GM10847 (cell line): ENCODE measurements around the gene MTERF4.

Experiments
- POLR2A ChIP-seq: IDR thresholded peaks from 2 replicates; pipeline ENCODE4 v1.6.1; 2011; ENCODE audit not compliant: insufficient read length; ENCODE audit errors: extremely low read depth

Gene MTERF4, protein sequence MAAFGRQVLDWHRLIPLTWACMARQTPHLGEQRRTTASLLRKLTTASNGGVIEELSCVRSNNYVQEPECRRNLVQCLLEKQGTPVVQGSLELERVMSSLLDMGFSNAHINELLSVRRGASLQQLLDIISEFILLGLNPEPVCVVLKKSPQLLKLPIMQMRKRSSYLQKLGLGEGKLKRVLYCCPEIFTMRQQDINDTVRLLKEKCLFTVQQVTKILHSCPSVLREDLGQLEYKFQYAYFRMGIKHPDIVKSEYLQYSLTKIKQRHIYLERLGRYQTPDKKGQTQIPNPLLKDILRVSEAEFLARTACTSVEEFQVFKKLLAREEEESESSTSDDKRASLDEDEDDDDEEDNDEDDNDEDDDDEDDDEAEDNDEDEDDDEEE

DNA sequence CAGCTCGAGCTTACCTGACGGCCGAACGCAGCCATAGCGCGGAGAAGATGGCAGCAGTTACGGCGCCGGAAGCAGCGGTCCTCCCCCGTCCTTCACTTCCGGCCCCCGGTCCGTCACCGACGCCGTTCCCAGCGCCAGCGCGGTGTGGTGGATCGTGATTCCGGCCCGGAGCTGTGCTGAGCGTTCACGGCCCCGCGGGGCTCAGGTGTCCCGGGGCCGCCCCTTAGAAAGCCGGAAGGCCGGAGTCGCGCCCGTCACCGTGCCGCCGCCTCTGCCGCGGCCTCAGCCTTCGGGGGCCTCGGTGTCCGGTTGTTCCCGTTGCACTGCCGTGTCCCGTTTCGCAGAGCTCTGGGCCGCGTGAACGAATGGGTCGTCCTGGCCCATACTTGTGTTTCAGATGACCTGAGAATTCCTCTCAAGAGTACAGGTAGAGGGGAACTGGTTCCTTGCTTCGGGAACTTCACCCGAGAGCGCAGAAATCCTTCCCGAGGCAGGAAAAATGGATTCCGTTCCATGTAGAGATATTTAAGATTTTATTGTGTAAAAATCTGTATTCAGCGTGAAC is at the start of gene MTERF4:
Gene MTERF4 (minus strand): TSS at position 49 of the 565 bp plus-strand sequence. CDS start 14 bp downstream, at position 35.
- peak; percentile 81 for TF ChIP-seq POLR2A

DNA sequence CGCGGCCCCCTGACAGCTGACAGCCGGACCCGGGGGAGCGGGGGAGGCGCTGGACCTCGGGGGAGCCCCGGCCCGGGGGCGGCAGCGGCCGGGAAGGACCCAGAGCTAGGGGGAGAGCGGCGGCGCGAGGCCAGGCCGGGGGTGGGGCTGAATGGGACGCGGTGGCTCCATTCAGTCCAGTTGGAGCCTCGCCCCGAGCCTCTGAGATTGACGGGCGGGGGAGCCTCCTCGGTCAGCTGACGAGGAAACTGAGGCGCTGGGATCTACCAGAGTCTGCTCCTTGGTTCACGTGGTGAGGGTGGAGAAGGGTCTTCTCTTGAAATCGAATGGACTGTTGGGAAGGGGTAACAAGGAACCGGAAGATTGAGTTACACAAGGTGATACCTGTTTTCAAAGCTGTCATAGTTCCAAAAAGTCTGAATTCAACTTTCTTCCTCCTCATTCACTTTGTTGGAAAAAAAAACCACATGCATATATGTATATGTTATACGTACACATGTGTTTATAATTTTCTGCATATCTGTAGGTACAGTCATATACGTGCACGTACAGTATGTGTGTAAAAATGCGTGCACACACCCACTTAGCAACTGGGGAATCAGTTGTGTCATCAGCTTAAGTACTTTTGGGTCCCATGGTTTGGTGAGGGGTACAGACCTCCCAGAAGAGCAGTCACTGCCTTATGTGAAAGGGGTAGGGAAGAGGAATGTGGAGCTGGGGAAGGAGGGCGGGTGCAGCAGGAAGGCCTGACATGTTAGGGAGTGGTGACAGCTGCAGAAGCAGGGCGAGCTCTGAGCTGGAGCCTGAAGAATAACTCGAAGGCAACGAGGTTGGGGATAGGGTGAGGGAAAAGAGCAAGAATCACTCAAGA is 48.8 kb upstream of the MTERF4 start:
- no peak for TF ChIP-seq POLR2A

DNA sequence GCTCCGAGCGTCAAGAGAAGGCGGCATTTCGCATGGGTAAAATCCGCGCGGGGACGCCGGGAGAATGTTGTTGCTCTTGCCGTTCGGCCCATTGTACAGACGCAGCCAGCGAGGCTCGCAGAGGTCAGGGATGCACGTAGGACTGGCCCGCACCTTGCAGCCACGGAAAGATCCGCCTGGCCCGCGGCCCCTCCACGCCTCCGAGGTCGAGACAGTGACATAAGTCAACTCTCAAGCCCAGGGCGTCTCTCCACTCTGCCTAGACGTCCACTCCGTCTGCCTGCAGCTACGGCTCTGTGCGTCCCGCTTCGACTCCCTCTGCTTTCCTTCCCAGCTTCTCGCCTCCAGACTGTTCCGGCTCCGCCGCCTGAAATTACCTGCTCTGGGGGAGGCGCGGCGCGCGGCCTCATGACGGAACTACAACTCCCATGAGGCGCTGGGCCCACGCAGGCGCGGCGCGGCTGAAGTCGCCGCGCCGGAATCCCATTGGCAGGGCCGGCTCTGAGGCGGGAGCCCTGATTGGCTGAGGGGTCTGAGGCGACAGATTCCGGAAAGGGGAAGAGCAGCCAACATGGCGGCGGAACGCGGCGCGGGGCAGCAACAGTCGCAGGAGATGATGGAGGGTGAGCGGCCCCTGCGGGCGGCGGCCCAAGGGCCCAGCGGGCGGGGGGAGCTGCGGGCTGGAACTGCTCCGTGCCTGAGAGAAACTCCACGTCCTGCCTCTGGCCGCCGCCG is 48.0 kb upstream of the MTERF4 start, which contains the start of gene PPP1R7:
Gene PPP1R7 (plus strand): TSS at position 543 of the 735 bp plus-strand sequence. CDS start 29 bp downstream, at position 572.
- TF ChIP-seq POLR2A: peak; percentile 77

DNA sequence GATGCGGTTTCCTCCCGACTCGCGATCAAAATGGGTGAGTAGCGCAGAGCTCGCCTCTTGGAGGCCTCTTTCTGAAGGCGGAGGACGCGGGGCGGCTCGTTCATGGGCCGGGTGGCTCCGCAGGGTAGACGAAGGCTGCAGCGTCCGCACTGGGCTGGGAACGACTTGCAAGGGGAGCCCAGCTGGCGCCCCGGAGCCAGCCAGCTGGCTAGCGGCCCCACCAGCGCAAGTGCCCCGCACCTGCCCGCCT is 47.5 kb upstream of the MTERF4 start:
- no peak for TF ChIP-seq POLR2A

DNA sequence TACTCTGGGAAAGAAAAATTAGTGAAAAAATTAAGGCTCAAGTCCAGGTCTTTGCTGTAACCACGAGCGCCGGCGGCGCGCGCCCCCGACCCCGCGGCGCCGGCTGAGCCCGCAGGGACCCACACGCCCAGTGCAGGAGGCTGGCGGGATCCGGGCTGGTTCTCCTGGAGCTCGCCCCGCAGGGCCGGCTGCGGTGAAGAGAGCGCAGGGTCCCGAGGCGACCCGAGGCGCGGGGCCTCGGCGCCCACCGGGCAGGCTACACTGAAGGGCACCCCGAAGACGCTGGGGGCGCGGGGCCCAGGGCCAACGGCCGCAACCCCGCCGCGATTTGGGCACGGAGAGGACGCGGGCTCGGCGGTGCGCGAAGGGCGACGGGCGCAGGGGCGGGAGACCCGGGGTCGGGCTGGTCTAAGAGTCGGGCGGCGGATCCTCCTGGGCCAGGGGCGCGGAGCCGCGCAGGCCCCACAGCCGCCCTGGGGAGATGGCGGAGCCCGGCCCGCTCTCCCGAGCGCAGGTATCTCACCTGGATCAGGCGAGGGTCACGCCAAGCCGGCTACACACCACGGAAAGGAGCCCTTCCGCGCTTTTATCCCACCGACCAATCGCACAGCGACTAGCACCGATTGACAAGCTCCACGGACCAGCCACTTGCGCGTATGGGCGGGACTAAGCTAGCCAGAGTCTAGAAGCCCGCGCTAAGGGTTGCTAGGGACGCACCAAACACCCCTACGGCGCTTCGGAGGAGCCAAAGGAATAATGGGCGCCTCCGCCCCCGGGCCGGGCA is 47.0 kb upstream of the MTERF4 start, which contains the start of gene PASK:
Gene PASK (minus strand): TSS at position 582 of the 784 bp plus-strand sequence. CDS start 6,440 bp downstream, outside the sequence.
- peak; percentile 18 for TF ChIP-seq POLR2A

DNA sequence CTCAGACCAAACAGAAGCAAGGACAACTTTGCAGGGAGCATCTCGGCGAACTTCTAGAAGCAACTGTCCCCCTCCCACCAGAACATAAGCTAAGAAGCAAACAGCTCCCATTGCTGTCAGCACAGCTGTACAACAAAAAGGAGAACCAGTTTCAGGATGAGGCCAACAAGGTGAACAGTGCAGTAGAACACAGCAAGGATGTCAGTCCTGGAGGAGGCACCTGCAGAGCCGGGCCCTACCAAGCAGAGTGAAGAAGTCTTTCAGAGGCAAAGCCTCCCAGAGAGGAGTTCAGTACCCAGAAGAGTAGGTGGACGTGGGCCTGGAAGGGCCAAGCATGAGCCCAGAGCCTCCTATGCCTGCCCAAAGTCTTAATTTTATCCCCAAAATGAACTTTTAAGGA is 46.2 kb upstream of the MTERF4 start:
- TF ChIP-seq POLR2A: no peak

DNA sequence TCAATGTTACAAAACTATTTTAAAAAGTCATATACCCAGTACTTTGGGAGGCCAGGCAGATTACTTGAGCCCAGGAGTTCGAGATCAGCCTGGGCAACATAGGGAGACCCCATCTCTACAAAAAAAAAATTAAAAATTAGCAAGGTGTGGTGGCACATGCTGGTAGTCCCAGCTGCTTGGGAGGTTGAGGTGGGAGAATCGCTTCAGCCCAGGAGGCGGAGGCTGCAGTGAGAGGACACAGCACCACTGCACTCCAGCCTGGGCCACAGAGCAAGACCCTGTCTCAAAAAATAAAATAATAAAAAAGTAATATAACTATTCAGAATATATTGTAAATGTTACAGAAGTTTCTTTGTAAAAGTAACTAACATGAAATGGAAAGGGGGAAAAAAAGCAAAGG is 45.2 kb upstream of the MTERF4 start:
- TF ChIP-seq POLR2A: no peak

DNA sequence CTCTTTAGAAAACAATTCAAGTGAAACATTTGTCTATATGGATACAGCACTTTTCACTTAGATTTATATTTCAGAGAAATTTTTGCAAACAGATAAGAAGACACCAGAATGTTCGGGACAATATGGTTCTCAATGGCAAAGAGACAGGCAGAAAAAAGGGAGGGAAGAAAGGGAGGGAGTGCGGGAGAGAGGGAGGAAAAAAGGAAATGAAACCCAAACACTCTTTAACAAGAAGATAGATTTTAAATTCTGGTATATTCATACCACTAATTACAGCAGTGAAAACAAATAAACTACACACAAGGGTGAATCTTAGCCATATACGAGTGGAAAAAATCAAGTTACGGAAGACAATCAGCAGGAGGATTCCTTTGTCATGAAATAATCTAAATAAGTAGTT is 44.2 kb upstream of the MTERF4 start:
- no peak for TF ChIP-seq POLR2A

DNA sequence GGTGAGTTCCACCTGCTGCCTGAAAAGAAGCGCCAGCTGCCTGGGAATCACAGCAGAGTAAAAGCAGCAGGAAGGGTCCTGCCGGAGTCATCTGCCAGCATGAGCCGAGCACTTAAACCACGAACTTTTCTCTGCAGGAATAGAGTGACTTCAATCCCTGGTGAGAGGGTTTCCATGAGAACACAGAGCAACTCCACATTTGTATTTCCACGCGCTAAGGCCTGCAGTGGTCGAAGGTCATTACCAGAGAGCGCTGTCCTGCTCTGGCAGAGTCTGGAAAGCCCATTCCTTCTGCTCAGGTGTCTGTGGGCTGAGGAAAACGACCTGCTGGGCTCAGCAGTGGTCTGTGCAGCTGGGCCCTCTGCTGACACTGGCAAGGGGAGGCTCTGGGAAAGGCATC is 40.5 kb upstream of the MTERF4 start:
- no peak for TF ChIP-seq POLR2A

DNA sequence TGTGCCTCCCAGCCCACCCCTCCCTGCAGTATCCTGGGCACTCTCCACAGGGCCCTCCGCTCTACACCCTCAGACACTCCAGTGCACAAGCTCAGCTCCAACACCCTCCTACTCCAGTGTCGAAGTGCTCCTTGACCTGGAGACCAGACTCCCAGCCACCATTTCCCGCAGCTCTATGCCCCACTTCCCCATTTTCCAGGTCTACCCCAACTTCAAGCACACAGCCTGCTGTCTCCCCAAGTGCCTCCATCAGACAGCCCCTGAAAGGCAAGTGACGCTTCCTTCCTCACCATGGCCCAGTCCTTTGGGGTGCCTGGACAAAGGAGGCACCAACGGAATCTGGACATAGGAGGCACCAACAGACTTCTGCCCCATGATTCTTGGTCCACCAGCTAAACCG is 40.0 kb upstream of the MTERF4 start:
- TF ChIP-seq POLR2A: no peak

DNA sequence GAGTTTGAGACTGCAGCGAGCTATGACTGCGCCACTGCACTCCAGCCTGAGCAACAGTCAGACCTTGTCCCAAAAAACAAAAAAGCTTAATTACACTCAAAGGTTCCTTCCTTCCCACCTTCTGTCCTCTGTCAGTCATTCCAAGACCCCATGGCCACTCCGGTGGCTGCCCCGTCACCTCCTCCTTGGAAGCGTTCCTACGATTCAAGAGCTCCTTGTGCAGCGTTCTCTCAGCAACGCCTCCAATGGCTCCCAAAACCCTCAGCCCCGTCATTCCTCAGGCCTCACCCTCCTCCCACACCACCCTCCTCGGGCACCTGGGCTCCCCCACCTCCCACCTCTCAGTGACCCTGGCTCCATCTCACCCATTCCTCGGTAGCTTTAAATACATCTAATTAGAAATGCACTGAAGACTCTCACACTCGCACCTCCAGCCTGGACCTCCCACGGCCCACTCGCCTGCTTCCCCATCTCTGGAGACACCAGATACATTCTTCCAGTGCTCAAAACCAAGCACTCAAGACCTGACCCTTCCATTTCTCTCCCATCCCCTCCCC is 39.2 kb upstream of the MTERF4 start:
- no peak for TF ChIP-seq POLR2A

DNA sequence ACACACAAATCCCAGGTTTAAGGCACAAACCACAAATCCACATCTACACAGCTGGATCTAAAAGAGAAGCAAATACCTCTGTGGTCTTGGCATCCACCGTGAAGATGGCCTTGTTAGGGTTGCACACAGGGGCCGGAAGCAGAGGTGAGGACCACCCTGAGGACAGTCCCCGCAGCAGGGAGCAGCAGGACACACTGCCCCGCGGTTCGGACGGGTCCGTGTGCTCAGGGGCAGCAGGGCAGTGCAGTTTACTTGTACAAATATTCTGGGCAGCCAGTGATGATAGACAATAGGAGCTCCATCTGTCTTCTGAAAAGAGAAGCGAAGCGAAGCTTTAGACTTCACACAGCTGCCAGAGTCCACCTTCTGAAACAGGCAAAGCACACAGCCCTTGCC is 38.4 kb upstream of the MTERF4 start:
- TF ChIP-seq POLR2A: no peak

DNA sequence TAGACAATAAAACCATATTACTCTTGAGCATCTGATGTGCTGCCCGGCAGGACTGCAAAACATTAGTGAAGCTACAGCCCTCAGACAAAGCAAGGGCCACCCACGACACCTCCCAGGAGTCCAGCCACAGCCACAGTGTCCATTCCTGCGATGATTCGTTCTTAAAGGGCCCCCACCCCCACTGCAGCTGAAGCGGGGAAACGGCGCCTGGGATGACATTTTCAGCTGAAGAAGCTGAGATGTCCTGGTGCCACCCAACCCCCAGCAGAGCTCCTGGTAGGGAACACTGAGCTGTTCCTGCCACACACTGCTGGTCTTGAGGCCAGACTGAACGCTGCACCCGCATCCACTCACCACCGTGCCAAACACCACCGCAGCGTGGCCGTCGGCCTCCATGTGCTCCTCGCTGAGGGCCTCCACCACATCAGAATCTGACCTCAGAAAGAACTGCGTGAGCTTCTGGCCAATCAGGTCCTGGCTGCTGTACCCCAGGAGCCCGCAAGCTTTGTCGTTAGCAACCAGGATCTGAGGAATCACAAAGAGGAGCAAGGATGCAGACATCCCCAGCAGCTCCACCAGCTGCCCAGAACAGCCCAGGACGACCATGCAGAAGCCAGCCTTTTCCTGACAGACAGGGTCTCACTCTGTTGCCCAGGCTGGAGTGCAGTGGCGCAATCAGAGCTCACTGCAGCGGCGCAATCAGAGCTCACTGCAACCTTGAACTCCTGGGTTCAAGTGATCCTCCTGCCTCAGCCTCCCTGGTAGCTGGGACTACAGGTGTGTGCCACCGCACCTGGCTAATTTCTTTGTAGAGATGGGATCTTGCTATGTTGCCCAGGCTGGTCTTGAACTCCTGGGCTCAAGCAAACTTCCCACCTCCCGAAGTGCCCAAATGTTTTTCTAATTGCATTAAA is 37.7 kb upstream of the MTERF4 start:
- no peak for TF ChIP-seq POLR2A

DNA sequence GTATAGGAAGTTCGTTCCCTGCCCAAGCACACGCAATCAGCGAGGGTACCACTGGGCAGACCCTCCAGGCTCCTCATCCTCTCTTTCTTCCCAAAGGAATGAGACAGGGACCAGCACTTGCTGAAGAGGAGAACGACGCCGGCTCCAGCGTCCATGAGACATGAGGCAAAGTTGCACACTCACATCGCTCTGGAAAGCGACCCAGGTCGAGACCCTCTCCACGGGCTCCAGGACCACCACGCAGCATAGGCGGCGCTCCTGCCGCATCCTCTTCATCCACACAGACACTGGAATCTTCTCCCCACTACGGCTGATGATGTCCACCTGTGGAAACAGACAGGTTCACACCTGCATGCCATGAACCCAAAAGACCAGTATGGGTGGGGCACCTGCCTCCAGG is 36.4 kb upstream of the MTERF4 start:
- no peak for TF ChIP-seq POLR2A
